HFF-Myc (cell line): Measurements from ENCODE around the gene NINJ2.
"Not testable (repeated sequence)": the region's sequence is repeated elsewhere in the genome, so short reads cannot be mapped to it uniquely, and the experiment has no call there.

Experiments used
- DNase-seq: peaks from one replicate; pipeline ENCODE4 v3.0.0-alpha.2; 2011; ENCODE audit warnings: low read depth; ENCODE audit errors: extremely low read depth
- H3K4me3 ChIP-seq: replicated peaks from 2 replicates; pipeline ENCODE4 v1.5.1; 2011; ENCODE audit warnings: low read depth, mild to moderate bottlenecking, control low read depth, low read length
- CTCF ChIP-seq: IDR thresholded peaks from 2 replicates; pipeline ENCODE4 v1.5.1; 2012; ENCODE audit warnings: mild to moderate bottlenecking, low read depth, low read length, control low read depth; ENCODE audit errors: missing control alignments

The NINJ2 gene

GRCh38 chr12:645563-646071 is 17.6 kb downstream of the NINJ2 start:
- no peak overlapping the region for H3K4me3 ChIP-seq
- DNase-seq: no peak
- TF ChIP-seq CTCF: no peak

GRCh38 chr12:644818-645552 is 18.3 kb downstream of the NINJ2 start:
- DNase-seq: no peak
- no peak for TF ChIP-seq CTCF
- no peak overlapping the region for H3K4me3 ChIP-seq

DNA sequence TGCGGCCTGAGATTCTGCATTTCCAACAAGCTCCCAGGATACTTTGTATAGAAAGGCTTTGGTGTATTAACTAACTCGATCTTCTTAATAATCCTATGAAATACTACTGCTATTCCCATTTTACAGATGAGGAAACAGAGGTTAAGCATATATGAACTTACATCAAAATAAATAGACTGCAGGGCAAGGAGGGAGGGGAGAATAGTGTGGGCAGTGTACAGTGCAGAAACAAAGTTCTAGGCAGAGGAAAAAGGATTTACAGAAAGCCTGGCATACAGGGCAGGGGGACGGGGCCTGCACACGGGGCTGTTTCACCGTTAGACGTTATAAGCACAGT is 19.0 kb downstream of the NINJ2 start:
- H3K4me3 ChIP-seq: no peak overlapping the region
- TF ChIP-seq CTCF: no peak
- DNase-seq: no peak

GRCh38 chr12:643475-644302 is 19.6 kb downstream of the NINJ2 start:
- peak overlapping the region; percentile 40; the same call in 1 of the 2 replicates for H3K4me3 ChIP-seq
- no peak for TF ChIP-seq CTCF
- DNase-seq: no peak

DNA sequence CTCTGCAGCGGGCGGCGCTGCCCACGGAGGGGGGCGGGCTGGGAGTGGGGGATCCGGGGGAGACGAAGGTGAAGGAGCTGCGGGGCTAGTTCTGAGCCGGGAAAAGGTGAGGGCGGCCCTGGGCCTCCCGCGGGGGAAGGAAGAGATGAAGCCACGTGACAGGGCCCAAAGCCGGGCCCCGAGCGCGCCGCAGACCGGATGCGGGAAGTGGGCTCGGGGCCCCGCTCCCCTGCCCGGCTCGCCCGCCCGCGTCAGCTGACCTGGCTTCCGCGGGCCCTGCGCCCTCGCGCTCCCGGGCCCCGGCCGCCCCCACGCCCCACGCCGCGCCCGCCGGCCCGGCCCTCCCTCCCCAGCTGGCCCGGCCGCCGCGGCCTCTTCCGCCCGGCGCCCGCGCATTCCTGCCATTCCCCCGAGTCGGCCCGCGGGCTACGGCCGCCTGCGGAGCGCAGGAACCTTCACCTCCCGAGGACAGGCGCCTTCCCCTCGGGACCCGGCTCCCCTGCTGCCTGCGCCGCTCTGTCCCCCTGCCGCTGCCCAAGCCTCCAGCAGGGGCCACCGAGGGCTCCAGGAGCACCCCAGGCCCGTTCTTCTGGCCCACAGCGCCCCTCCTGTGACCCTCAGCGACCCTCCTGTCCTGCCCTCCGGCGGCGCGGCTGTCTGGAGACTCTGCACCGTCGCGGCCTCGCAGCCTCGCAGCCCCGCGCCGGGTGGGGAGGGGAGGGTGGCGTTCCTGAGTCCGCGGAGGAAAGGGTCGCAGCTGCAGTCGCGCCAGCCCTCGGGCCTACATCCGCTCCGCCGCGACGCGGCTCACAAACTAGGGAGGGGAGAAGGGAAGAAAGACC is 20.4 kb downstream of the NINJ2 start:
- H3K4me3 ChIP-seq: peak overlapping the region; percentile 40
- DNase-seq: no peak
- TF ChIP-seq CTCF: no peak

- H3K4me3 ChIP-seq, DNase-seq: not testable (repeated sequence)
These were observed 21.9 kb downstream of the NINJ2 start for GRCh38 chr12:641321-641720.
